Measurements from ENCODE around the gene DNAJB4. TPM values are rescaled to one million over a fixed set of nuclear protein-coding genes. Genes with fewer than 3 reads are reported as not detected.

Gene DNAJB4
- total and polyA plus RNA-seq, 2 of the 8 experiments (the other 6 are each of a cell fraction or from before 2014, with no cell fraction given): 6.6 to 21.8 TPM

DNA sequence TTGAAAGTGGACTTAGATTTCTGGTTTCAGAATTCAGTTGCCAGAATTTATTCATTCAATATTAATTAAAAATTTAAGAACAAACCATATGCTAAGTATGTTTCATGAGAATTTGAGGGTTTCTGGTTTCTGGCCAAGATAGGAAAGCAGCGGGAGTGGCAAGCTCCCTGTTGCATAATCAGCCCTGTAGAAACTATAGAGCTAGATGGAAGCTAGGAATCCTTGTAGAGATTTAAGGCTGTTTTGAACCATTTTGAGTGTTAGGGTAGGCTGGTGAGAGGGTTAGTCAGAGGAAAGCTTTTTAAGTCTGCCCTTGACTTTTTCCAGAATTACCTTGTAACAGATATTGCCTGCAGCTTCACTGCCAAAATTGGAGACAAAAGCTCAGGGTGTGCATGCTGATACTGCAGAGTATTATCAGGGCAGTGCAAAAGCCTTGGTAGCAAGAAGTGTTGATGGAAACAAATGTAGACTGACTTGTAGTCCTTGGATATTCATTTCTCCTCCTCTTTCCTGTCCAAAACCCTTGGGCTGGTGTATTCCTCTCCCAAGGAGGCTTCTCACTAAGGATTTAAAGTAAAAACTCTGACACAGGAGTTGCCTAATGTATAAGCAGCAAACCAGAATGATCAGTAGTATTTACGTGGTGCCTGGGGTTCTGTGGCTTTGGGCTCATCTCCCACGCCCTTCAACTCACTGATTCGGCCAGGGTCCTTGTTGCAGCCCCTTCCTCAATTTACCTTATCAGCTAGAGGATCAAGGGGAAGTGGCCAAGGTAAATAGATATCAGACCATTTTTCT, 28.5 kb downstream of the DNAJB4 start:
- POLR2A ChIA-PET (ENCODE audit: partially characterized antibody): interaction anchor here (1.3 to 3.2 kb wide), 4 partner anchors 11 to 54 kb away, joined by 3 to 14 read pairs (median 8); partner anchors contain the start of genes DNAJB4 and FUBP1
- 87% methylated on average over 4 of the region's 4 CpGs; no CpG with 5 or more reads in 1 of the 2 experiments for WGBS, 2 experiments (ENCODE audit: extremely low coverage in 1 of 2, insufficient coverage in 1 of 2, insufficient read length in 1 of 2, insufficient replicate concordance in 2 of 2, low coverage in 1 of 2, low lambda C conversion rate in 2 of 2, missing lambda C conversion rate in 1 of 2)

More for the DNA sequence above, 28.5 kb downstream of the DNAJB4 start:
- no peaks in the 10 kb centered on the region for H3K79me1 ChIP-seq (ENCODE audit: low read depth, low read length)
- H3K27ac ChIP-seq (ENCODE audit: low read depth, low read length): no peak overlapping the region
- no peak overlapping the region for H3K14ac ChIP-seq (ENCODE audit: insufficient read length)
- H3K36me3 ChIP-seq (ENCODE audit: control insufficient read depth in 2 of 4, insufficient read depth in 4 of 4, low read length in 3 of 4): no peaks in the 10 kb centered on the region
- no peaks in the 10 kb centered on the region for H3K27me3 ChIP-seq (replicated peaks in 1 of 4; ENCODE audit: control insufficient read depth in 3 of 4, extremely low read depth in 1 of 4, insufficient read depth in 3 of 4, low read length in 3 of 4)
- H2AFZ ChIP-seq (ENCODE audit: low read length): peak overlapping the region; percentile 30; the same call in 1 of the 2 replicates
- H2AK5ac ChIP-seq (ENCODE audit: low read depth, low read length): no peak overlapping the region
- no peak overlapping the region for H2BK5ac ChIP-seq (ENCODE audit: low read depth, low read length)
- H2BK15ac ChIP-seq (ENCODE audit: low read length): no peak overlapping the region
- DNase-seq (ENCODE audit: low read depth in 1 of 2, low spot score in 2 of 2): no peak
- CTCF ChIA-PET (ENCODE audit: partially characterized antibody): interaction anchor here (1.1 to 2.2 kb wide), 4 partner anchors 9 to 81 kb away, joined by 3 to 12 read pairs (median 4); no protein-coding TSS in a partner anchor
- H3K4me1 ChIP-seq (replicated peaks in 1 of 4; ENCODE audit: control insufficient read depth in 3 of 4, insufficient read depth in 4 of 4, low read length in 3 of 4): no peaks in the 10 kb centered on the region
- H3K4me3 ChIP-seq (ENCODE audit: extremely low read depth in 1 of 4, insufficient read depth in 2 of 4, low read depth in 3 of 4, low read length in 4 of 4): no peak overlapping the region
- no peaks in the 10 kb centered on the region for H3K9me3 ChIP-seq (ENCODE audit: insufficient read depth in 2 of 2, low read depth in 1 of 2, low read length in 1 of 2)
- no peak overlapping the region for H3K4ac ChIP-seq (replicated peaks; ENCODE audit: insufficient read length, low read depth, low read length)
- H3K56ac ChIP-seq (replicated peaks; ENCODE audit: insufficient read length, low read depth, low read length): no peak overlapping the region
- H3K79me2 ChIP-seq (ENCODE audit: control insufficient read depth in 1 of 2, insufficient read depth in 2 of 2, low read length in 2 of 2): no peaks in the 10 kb centered on the region
- H4K5ac ChIP-seq (ENCODE audit: insufficient read length, low read depth, low read length): no peak overlapping the region
- H3K18ac ChIP-seq (ENCODE audit: extremely low read depth, low read length): no peak overlapping the region
- H3K23me2 ChIP-seq (ENCODE audit: low read depth, low read length): no peaks in the 10 kb centered on the region
- H2BK20ac ChIP-seq (ENCODE audit: low read length): no peak overlapping the region
- H2BK120ac ChIP-seq (replicated peaks; ENCODE audit: low read depth, low read length): no peak overlapping the region
- no peak for FAIRE-seq
- H4K91ac ChIP-seq (replicated peaks; ENCODE audit: insufficient read length, low read length): no peak overlapping the region
- H3K9ac ChIP-seq (replicated peaks in 1 of 4; ENCODE audit: extremely low read depth in 1 of 4, low read depth in 3 of 4, low read length in 3 of 4): no peak overlapping the region
- TF ChIP-seq CEBPB (IDR thresholded peaks at IDR 0.05; ENCODE audit: low read depth, low read length): peak; percentile 38; the same call in 1 of the 2 replicates
- TF ChIP-seq TEAD4 (IDR thresholded peaks at IDR 0.05; ENCODE audit: low read depth, low read length): no peak
- no peak overlapping the region for H4K8ac ChIP-seq (ENCODE audit: extremely low read depth, insufficient read depth, low read length)
- no peak overlapping the region for H3K23ac ChIP-seq (ENCODE audit: insufficient read length)
- no peak overlapping the region for H3K4me2 ChIP-seq (ENCODE audit: insufficient read depth in 1 of 2, low read depth in 2 of 2, low read length in 2 of 2)
- no peaks in the 10 kb centered on the region for H4K20me1 ChIP-seq (replicated peaks in 1 of 2; ENCODE audit: control insufficient read depth in 1 of 2, insufficient read depth in 2 of 2, low read length in 2 of 2)
- no peak overlapping the region for H2BK12ac ChIP-seq (ENCODE audit: low read depth, low read length)
